Measurements from ENCODE around the gene KRT222.

The KRT222 gene

DNA sequence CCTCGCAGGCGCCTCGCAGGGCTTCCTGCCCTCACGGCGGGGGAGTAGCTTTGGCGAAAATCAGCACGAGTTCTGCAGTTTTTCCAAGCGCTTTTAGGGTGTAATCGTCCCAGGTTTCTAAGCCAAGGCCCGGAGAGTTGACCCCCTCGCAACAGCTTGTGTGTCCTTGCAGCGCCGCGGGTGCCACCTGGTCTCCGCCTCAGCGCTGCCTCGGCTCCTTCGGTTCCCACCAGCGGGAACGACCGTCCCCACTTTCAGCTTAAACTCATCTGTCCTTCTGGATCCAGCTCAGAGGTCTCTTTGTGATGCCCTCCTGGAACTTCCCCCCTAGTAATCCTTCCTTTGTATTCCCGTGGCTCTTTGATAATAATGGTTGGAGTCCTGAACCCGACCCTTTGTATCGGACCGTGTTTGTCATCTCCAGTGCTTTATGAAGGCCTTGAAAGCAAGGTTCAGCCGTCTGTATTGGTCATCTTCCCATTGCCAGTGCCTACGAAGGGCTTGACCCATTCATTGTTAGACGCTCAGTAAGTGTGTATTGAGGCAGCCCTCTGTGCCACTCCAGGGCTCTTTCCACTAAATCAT, 16.5 kb downstream of the KRT222 start:
- DNase-seq: peak in 1 of 2 experiments; percentile 71

DNA sequence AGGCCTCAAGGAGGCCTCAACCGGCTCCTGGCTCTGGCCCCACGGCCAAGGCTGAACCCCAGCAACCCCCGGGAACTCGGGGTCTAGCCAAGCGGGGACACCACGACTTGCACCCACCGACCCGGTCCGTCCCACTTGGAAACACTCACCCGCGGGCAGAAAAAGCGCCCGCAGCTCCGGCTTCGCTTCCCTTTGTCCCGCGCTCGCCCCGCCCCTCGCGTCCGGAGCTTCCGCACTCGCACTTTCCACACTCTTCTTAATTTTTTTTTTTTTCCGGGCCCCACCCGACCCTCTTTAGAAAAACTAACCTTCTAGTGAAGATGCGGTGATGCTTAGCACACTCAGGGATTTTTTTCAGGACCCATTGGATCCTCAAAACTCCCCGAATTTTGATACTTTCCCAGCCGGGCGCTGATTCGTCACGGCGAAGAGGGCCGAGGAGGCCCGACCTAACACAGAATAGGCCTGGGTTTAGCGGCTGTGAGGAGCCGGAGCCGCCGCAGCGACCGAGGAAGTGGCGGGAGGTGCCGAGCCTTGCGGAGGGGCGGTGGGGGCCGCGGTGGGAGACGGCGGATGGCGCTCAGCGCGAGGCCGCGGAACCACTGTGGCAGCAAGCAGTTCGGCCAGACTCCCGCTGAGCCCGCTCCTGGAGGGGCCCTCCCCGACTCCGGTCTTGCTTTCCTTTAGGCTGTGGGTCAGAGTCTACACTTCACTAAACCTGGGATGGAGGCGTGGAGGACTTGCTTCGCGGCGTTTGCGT, 17.2 kb downstream of the KRT222 start, which contains the start of gene SMARCE1:
TSS of gene SMARCE1 (minus strand) at position 195 of the 760 bp plus-strand sequence. CDS start 2,016 bp downstream, outside the sequence.
- DNase-seq: peak; percentile 62 to 71

DNA sequence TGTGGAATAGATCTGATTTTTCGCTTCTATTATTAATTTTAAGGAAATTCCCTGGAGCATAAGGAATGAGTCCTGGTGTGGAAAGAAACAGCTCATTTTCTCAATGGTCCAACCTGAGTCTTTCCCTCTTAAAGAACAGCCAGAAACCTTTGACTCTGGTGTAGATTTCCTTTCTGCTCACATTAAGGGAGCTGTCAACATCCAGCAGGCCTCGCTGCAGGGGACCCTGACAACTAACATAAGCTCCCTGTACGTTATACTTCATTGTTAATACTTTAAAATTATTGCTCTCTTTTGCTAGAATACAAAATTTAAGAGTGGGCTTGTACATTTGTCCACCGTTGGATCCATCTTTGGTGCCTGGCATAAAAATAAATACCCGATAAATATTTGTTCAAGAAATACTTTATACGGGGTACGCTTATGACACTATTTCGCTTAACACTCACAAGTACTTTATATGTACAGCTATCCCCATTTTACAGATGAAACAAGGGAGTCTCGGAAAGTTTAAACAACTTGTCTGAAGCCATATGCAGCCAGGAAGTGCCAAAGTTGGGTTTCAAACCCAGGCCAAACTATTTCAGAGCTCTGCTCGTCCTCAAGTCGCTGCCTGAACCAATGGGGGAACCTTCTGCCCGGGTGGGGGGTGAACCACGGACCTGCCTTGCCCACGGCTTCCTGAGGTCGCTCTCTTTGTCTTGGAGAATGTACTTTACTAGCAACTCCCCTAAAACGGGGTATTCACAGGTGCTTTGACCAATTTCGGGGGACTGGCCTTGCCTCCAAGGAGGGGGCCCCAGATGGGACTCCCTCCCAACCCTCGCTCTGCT, 18.0 kb downstream of the KRT222 start:
- no peak for DNase-seq

DNA sequence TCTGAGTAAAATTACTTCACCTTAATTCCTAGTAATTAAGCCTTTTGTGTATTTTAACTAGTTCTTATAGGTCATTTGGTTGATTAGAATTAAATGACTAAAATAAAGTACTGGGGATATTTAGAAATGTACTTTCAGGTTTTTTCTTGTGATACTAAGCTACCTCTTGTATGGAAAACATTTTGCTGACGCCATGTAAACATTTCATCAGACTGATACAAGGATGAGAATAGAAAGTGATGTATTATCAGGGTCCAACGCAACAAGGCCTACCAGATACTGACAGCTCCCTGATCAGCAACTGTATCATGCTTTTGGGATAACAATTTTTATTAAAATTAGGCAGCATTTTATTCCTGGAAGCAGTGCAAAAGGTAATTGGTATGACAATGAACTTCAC, 19.0 kb downstream of the KRT222 start:
- no peak for DNase-seq

DNA sequence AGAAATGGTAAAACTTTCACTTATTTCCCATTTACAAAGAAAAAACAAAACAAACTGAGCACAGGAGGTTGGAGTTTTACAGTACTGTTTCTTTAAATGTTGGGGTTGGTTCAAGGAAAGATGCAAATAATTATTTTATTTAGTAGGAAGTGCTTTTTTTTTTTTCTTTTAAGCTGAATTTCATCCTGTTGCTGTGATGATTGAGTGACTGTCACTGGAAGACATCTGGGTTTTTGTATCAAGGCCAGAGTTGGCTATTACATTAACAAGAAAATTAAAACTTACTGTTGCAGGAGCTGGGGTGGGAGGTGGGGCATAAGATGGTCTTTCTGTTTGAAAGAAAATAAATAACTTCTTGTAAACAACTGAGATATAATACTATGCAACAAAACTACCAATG, 19.7 kb downstream of the KRT222 start:
- DNase-seq: no peak

DNA sequence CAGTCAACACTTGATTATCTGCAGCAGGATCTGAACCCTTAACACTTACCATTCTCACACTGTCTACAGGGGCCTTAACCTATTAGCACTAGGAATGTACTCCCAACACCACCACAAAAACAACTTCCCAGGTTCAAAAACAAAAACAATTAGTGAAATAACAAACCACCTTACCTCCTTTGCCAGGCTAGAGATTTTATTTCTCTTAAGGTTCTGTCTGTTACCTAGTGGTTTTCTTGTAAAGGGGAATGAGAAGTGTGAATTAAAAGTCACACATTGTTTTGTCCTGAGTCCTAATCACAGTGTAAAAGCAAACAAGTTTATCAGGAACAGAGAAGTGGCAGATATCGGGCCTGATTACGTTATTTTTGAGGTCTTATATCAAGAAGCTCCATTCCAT, 27.0 kb downstream of the KRT222 start:
- DNase-seq: no peak

DNA sequence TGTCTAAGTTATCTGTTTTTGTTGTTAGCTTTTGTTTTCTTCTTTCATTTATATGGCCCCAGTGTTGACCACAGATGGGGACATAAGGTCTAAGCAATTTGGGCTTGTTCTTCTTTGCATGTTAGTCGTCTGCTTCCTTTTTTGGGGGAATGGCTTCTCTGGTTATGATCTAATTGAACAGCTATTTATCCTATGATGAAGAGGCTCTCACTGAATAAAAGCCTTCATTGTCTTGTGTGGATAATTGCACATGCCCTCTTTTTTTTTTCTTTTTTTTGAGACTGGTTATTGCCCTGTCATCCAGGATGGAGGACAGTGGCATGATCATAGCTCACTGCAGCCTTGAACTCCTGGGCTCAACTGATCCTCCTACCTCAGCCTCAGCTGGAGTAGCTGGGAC, 31.1 kb downstream of the KRT222 start:
- DNase-seq: no peak

DNA sequence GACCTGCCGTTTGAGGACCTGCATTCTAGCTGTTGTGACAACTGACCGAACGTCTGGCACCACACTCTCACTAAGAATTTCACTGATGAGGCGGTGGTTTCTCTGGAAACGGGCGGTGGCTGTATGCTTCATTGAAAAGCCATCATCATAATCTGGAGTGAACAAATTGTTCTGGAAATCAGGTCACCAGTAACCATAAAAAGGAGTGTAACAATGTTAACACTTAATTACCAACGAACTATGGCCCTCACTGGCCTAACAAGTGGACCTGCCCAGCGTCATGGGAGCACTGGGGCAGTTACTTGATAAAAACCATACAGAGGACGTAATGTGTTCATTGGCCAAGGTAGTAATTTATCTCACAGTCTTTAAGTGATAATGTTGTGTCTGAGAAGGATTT, 32.8 kb downstream of the KRT222 start:
- no peak for DNase-seq

DNA sequence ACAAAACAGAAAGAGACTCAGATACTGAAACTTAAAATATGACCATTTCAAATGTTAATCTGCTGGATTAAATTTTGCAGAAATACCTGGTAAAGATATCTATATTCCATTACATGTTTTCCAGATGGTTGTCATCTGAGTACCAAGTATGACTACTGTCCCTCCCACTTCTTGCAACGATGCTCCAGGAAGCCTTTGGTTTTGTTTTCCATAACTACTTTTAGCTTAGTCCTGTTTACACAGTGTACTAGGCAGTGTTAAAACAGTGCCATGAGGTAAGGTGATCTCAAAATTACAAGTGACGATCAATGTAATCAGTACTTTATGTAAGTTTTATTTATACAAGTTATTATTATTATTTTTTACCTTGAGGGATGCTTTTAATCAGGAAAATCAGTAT, 35.1 kb downstream of the KRT222 start:
- no peak for DNase-seq

DNA sequence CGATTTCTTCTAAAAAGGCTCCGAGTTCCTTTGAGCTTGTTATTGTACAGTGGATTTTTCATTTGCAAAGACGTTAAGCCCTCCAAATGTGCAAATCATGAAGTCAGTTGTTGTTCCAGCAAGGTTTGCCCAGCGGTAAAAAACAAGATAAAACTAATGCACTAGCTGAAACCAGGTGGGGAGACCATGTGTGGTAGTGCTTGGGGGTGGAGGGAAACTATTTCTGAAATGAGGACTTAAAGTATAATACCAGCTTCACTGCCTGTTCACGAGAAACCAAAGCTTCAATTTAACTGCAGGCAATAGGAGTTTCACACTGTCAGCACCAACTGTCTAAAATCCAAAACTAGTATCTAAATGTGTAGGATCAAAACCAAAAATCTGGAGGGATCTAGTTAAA, 39.7 kb downstream of the KRT222 start:
- DNase-seq: no peak

DNA sequence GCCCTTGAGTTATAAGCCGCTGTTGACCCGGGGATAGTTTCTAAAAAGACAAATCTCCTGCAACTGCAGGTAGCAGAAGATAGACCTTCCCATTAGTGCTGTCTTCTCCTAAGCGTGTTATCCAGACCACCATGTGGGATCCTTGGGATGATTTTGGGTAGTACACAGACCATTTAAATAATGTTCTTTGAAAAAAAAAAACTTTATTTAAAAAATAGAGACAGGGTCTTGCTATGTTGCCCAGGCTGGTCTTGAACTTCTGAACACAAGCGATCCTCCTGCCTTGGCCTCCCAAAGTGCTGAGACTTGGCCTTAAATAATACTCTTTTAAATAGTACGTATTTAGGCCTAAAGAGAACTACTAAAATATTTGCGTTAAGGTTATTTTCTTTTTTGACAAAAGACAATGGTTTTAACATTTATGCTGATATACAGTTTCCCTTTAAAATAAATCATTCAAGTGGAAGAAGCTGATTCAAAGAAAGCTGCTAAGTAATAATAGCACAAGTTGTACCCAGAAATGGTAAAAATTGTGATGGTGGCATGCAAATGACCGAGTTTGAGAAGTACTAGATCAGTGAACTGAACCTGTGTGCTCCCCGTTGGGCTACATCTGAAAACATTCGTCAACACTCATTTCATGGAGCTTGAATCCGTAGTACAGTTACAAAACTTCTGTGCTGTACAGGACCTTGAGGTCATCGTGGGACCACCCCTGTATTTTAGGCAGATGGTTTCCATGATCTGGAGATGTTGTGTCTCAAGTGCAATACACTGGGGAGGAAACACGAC, 41.4 kb downstream of the KRT222 start:
- no peak for DNase-seq

DNA sequence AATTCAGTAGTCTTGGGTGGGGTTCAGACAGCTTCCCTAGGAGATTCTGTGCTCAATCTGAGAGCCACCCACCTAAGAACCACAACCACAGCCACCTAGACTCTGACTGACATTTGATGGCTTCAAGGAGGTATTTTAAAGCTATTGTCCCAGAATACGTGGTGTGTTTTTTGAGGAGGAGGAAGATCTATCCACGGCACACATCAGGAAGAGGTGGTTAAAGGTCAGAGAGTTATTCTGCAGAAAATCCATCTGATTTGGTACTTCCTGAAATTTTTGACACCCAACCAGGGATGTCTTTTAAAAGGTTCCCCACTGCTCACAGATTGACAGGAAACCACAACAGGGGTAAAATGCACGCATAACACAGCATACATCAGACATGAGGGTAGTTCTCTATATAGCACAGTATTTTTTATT, 42.5 kb downstream of the KRT222 start:
- DNase-seq: no peak

DNA sequence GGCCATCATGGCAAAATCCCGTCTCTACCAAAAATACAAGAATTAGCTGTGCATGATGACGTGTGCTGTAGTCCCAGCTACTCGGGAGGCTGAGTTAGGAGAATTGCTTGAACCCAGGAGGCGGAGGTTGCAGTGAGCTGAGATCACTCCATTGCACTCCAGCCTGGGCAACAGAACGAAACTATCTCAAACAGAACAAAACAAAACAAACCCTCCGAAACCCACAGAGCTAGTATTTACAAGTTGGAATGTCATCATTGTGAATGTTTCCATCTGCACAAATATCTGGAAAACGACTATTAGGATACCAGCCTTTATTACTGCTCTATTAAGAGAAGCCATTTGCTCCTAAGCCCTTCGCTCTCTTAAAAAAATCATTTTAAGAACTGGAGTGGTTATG, 43.4 kb downstream of the KRT222 start:
- DNase-seq: no peak

DNA sequence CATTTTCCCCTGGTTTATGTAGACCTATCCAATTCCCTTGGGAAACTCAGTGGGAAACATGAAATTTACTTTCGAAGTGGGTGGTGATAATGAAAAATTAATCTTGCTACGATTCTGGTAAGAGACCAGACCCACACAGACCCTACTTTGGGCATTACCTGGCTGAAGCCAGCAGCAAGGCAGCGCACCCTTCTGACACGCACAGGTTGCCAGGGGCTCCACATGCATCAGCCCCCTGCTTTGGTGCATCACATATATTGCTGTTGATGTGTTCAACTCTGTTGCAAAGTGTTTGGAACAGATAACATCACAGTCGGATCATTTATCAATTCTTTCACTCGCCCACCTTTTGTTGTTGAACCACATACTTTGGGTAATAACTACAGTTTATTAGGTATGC, 44.0 kb downstream of the KRT222 start:
- no peak for DNase-seq

DNA sequence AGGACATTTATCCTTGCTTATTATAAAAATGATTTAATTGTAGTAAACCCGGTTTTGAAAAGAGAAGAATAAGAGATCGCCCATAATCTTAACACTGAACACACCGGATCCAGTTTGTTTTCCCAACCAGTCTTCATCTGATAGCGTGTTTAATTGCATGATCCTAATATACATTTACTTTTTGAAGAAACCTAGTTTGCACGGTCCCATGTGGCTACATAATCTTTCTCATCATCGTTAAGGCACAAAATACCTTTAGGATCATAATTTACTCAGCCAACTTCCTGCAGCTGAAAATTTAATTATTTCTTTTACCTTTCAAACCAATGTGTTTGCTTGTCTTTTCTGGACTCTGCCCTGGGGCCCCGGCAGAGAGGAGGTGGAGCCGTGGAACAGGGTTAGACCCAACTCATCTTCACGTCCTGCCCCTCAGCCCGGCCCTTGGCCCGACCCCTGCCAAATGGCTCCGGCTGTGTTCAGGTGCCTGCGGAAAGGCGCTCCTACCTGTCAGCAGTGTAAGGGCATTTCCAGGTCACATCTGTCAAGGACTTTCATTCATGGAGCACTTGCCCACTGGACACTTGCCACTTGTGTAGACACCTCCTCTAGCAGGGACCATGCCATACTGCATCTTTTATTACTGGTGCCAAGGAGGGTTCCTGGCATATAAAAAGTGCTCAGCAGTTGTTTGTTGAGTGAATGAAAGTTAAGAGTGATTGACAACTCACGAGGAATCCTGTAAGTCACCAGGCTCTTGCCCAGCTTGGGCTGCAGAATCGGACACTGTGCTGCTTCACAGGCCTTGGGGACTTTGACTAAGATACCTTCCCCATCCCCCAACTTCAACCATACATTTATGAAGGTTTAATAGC, 46.0 kb downstream of the KRT222 start:
- DNase-seq: no peak

DNA sequence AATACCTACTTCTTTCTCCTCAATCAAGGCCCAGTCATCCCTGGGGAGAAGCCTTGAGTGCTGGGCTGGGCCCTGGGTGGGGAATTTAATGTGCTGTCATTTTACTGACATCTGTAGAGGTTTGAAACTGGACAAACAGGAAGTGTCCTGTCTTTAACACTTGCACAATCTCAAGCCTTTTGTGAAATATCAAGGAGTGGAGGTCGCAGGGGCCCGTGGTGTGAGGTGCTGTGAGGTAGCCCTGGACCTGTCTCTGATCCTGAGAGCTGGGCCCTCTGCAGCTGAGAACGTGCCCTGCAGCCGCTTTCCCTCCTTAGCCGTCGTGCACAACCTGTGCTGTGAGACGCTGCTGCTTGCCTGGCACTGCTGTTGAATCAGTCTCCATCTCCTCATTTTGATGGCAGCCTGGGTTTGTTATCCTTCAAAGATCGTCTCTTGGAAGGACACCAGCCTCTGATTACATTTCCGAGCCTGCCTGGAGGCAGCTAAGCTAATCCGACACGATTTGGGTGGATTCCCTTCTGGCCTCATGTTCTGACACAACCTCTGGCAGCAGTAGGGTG, 47.2 kb downstream of the KRT222 start:
- DNase-seq: peak in 1 of 2 experiments; percentile 15

DNA sequence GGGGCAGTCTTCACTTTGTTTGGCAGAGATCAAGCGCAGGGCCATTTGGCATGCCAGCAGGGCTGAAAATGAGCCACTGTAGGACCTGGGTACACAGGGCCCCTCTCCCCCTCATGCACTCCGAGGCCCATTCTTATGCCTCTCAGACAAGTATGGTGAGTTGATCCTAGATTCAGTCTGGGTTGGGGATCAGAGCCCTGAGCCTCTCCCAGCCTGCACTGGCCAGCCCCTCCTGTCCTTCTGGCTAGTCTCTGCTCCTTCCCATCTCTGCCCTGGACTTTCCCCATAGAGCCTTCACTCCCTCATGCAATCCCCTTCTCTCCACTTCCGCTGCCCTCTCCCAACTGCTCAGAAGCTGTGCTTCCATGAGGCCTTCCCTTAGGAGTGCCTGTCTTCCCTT, 48.4 kb downstream of the KRT222 start:
- DNase-seq: no peak

DNA sequence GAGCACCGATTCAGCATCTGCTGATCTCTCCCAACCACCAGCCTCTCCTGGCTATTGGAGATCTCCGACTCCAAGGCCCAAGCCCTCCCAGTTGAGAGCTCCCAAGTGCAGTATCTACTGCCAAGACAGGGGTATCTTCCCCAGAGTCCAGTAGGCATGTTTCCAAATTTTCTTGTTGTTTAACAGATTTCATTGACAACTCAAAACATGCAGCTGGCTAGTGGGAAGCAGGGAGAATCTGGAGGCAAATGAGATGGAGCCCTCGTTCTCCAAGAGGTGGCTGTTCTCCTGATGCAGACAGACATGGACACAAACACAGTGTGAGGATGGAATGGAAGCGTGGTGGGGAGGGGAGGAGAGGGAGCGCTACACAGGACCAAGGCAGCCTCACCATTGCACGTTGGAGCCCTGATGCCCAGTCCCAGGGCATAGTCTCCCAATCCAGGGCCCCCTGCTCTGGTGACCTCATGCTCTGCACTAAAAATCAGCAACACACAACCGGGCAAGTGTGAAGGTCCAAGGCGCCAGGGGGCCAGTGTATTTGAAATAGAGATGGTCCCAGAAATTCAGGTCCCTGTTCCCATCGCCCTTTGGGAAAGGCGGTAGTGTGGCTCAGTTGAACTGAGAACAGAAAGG, 49.0 kb downstream of the KRT222 start:
- DNase-seq: no peak

DNA sequence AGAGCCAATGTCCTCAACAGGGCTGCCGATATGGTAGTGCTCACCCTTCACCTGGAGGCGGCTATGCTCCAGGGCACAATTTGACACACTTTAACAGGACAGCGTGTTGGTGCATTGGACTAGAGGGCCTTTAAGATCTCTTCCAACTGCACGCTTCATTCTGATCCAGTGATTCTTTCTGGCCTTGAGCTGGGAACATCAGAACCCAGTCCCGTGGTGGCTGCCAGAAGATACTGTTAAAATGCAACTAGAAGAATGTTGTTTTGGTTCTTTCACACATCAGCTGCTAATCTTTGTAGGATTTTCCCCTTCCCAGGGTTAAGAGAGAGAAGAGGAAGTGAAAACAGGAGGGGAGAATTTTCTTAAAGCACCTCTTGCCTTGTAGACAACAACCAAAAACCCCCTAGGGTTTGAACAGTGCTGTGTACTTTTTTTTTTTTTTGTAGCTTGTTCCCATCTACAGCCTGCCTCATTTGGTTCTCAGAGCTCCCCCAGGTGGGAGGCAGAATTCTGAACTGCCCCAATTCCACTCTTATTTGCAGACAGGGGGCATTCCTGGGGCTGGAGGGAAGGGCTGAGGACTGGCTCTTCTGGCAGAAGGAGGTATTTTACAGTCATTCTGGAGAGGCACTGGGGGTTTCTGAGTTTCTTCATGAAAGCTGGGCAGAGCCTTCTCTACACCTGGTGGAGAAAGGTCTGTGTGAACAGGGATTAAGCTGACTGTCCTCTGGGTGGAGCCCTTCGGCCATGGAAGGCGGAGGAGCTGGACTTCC, 49.7 kb downstream of the KRT222 start:
- no peak for DNase-seq

DNA sequence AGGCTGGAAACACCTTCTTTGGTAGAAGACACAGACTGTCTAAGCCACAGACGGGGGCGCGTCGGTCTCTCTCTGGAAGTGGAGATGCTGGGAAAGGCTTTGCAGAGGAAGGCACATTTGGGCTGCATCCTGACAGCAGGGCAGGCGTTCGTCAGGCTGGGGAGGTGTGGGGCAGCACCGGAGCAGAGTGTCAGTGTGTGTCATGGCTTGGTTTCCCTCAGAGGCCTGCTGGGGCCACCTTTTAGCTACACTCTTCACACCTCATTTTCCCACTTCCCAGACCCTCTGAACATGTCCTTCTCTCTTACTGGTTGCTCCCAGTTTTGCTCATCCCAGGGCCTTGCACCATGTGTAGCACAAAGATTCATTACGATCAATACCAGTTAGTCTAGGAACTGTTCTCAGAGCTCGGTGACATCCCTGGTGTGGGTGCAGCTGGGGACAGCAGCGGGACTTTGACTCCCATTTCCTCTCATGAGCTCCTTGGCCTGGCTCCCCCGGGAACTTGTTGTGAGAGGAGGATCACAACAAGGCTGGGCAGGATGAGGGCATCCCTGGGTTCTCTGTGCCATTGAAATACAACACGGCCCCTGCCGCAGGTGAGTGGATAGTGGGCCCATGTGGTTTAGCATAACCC, 50.4 kb downstream of the KRT222 start:
- no peak for DNase-seq
